NCI-H2081 (cell line): ENCODE data around the gene NLK.
"Not testable (repeated sequence)": the region's sequence is repeated elsewhere in the genome, so short reads cannot be mapped to it uniquely, and the experiment has no call there.

Experiments used
- DNase-seq, 2 experiments: peaks; one replicate each; lab custom pipeline; 2025; lab: John Stamatoyannopoulos, UW

Gene NLK

GRCh38 chr17:28232966-28233870, 190.7 kb downstream of the NLK start:
- DNase-seq = not testable (repeated sequence)

- DNase-seq = not testable (repeated sequence)
Measured at GRCh38 chr17:28233872-28234856, 191.7 kb downstream of the NLK start.

- DNase-seq = not testable (repeated sequence)
Measured at GRCh38 chr17:28235066-28235700, 192.7 kb downstream of the NLK start.

GRCh38 chr17:28236033-28236653, 193.7 kb downstream of the NLK start:
- DNase-seq = not testable (repeated sequence)

- not testable (repeated sequence) for DNase-seq
Measured at GRCh38 chr17:28238547-28239270, 196.2 kb downstream of the NLK start.

GRCh38 chr17:28239271-28239624, 196.8 kb downstream of the NLK start:
- no peak for DNase-seq

DNA sequence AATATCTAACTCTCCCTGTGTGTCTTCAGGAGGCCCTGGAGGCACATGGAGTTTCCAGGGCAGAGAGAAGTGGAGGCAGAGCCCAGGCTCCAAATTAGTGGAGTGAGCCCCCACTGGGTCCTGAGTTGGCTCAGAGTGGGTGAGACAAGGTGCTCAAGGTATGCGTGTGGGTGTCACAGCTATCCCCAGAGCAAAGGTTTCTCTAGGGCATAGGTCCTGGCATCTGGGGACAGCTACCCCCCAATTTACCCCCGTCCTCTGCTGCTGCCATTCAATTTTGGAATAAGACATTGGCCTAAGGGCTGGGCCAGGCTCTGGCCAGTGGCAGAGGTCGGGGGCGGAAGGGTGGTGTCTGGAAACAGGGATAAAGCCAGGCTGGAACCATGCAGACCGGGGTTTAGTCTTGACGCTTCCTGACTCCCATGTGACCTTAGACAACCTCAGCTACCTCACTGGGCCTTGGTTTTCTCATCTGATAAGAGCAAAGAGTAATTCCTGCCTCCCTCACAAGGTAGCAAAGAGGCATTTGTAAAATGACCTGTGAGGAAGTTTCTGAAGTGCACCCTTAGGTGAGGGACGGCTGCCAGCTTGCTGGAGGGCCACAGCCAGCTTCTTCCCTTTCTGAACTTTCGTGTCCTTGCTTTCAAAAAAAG, 198.3 kb downstream of the NLK start:
- DNase-seq = no peak

DNA sequence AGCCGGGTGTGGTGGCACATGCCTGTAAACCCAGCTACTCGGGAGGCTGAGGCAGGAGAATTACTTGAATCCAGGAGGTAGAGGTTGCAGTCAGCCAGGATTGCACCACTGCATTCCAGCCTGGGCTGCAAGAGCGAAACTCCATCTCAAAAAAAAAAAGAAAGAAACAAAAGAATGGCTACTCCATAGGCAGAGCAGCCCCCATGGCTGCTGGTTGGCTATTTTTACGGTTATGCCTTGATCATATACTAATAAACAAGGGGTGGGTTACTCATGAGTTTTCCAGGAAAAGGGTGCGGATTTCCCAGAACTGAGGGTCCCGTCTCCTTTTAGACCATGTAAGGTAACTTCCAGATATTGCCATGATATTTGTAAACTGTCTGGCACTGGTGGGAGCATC, 200.3 kb downstream of the NLK start:
- DNase-seq = no peak

- not testable (repeated sequence) for DNase-seq
Measured at GRCh38 chr17:28243268-28243667, 200.8 kb downstream of the NLK start.

- no peak for DNase-seq
Measured at GRCh38 chr17:28244446-28244845, 202.0 kb downstream of the NLK start.
